Common myeloid progenitor, CD34-positive (primary cell): ENCODE data around the gene ZNF700.
A peak's percentile ranks its signal among the peaks of the same experiment; 100 is the strongest.
"Not testable (repeated sequence)": the region's sequence is repeated elsewhere in the genome, so short reads cannot be mapped to it uniquely, and the experiment has no call there.

Experiments used
- CTCF ChIA-PET: fragments of 350-600 bp; sonication (Branson Sonifier 250); formaldehyde crosslinking; loops from one replicate; lab custom pipeline; 2021; ENCODE audit warnings: antibody characterized with exemption; lab: Charles Lee
- POLR2A ChIA-PET: fragments of 350-600 bp; sonication (Branson Sonifier 250); formaldehyde crosslinking; loops from one replicate; lab custom pipeline; 2021; ENCODE audit warnings: antibody characterized with exemption; lab: Charles Lee
- DNase-seq, 3 donors: peaks; one replicate each; pipeline versions ENCODE4 v3.0.0 to v3.0.0-alpha.2; 2013
- H3K27ac ChIP-seq, 2 experiments: 1 replicate in 1 of 2; 2 replicates in 1 of 2; pipeline ENCODE4 v1.7.0; 2013; ENCODE audit warnings: inconsistent platforms in 2 of 2, low read length in 2 of 2, mild to moderate bottlenecking in 2 of 2, low read depth in 1 of 2, moderate library complexity in 1 of 2; ENCODE audit not compliant: severe bottlenecking in 2 of 2, insufficient read depth in 1 of 2, poor library complexity in 1 of 2
- H3K27me3 ChIP-seq, 5 experiments: replicated peaks in 2 of 5; 1 replicate in 3 of 5; 2 replicates in 2 of 5; pipeline versions ENCODE4 v1.6.1 to v1.7.0; 2013; ENCODE audit warnings: low read length in 4 of 5, mild to moderate bottlenecking in 2 of 5, moderate library complexity in 2 of 5, inconsistent platforms in 1 of 5; ENCODE audit not compliant: insufficient read depth in 5 of 5, control insufficient read depth in 4 of 5
- H3K36me3 ChIP-seq, 4 experiments: 1 replicate in 2 of 4; 2 replicates in 2 of 4; pipeline versions ENCODE4 v1.6.1 to v1.7.0; 2013; ENCODE audit warnings: low read length in 3 of 4, control low read depth in 1 of 4, mild to moderate bottlenecking in 1 of 4; ENCODE audit not compliant: control insufficient read depth in 4 of 4, insufficient read depth in 4 of 4
- H3K4me1 ChIP-seq, 4 experiments: 1 replicate in 3 of 4; 2 replicates in 1 of 4; pipeline versions ENCODE4 v1.6.1 to v1.7.1; 2013; ENCODE audit warnings: low read length in 3 of 4, mild to moderate bottlenecking in 3 of 4, control low read depth in 1 of 4, inconsistent platforms in 1 of 4, moderate library complexity in 1 of 4; ENCODE audit not compliant: control insufficient read depth in 4 of 4, insufficient read depth in 4 of 4; ENCODE audit errors: control extremely low read depth in 1 of 4
- H3K4me3 ChIP-seq, 7 experiments: 1 replicate in 4 of 7; 2 replicates in 3 of 7; pipeline versions ENCODE4 v1.5.1 to v1.7.0; 2013; ENCODE audit warnings: mild to moderate bottlenecking in 7 of 7, low read length in 6 of 7, moderate library complexity in 6 of 7, inconsistent platforms in 2 of 7, low read depth in 2 of 7, control low read depth in 1 of 7; ENCODE audit not compliant: insufficient read depth in 4 of 7, control insufficient read depth in 1 of 7; ENCODE audit errors: extremely low read depth in 1 of 7
- H3K9me3 ChIP-seq, 5 experiments: 1 replicate in 4 of 5; 2 replicates in 1 of 5; pipeline versions ENCODE4 v1.6.1 to v1.7.1; 2013; ENCODE audit warnings: low read length in 4 of 5, mild to moderate bottlenecking in 2 of 5, inconsistent platforms in 1 of 5, low read depth in 1 of 5, moderate library complexity in 1 of 5; ENCODE audit not compliant: control insufficient read depth in 4 of 5, insufficient read depth in 2 of 5; ENCODE audit errors: control extremely low read depth in 1 of 5
- WGBS: methylation state at CpG from one replicate; pipeline ENCODE4 v1.1.5; 2013; ENCODE audit not compliant: insufficient coverage; 5-methylcytosine and 5-hydroxymethylcytosine counted together

Gene ZNF700

DNA sequence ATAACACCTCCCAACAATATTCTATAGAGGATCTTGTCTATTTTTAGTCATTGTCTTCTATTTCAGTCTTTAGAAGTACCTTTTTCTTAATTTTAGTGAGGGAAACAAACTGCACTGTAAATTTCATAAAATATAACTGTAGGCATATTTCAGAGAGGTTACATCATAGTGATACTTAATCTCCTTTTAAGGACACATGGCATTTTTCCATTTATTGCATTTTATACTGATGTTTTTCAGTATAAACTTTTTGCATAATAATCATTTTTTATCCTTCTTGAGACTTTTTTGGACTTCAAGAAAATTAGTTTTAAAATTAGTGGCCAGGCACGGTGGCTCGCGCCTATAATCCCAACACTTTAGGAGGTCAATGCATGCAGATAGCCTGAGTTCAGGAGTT, 6.6 kb downstream of the ZNF700 start:
- POLR2A ChIA-PET = interaction anchor here (0.7 kb wide), 1 partner anchor 578 kb away, joined by 3 read pairs; no protein-coding TSS in a partner anchor
- 100% methylated on average over 3 of the region's 3 CpGs for WGBS

DNA sequence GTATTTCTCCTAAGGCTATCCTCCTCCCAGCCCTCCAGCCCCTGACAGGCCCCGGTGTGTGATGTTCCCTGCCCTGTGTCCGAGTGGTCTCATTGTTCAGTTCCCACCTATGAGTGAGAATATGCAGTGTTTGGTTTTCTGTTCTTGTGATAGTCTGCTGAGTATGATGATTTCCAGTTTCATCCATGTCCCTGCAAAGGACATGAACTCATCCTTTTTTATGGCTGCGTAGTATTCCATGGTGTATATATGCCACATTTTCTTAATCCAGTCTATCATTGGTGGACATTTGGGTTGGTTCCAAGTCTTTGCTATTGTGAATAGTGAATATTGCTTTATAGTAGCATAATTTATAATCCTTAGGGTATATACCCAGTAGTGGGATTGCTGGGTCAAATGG, 10.9 kb downstream of the ZNF700 start:
- WGBS = 80% methylated on average over 1 of the region's 3 CpGs
- CTCF ChIA-PET = not testable (repeated sequence)
- peaks cover 3 to 69% (median 48%) of the 10 kb centered on the region in 5 experiments for H3K9me3 ChIP-seq

More for the DNA sequence above, 6.6 kb downstream of the ZNF700 start:
- peak overlapping the region in 1 of 7 experiments; percentile 4 for H3K4me3 ChIP-seq
- H3K27ac ChIP-seq = no peak overlapping the region
- DNase-seq = no peak
- peaks cover 0 to 59% (median 40%) of the 10 kb centered on the region in 5 experiments for H3K9me3 ChIP-seq
- no peaks in the 10 kb centered on the region for H3K27me3 ChIP-seq
- H3K4me1 ChIP-seq = peaks cover 0 to 6% (median under 1%) of the 10 kb centered on the region in 4 experiments
- peaks cover 11 to 61% (median 26%) of the 10 kb centered on the region in 4 experiments for H3K36me3 ChIP-seq
- CTCF ChIA-PET = no interaction called here

DNA sequence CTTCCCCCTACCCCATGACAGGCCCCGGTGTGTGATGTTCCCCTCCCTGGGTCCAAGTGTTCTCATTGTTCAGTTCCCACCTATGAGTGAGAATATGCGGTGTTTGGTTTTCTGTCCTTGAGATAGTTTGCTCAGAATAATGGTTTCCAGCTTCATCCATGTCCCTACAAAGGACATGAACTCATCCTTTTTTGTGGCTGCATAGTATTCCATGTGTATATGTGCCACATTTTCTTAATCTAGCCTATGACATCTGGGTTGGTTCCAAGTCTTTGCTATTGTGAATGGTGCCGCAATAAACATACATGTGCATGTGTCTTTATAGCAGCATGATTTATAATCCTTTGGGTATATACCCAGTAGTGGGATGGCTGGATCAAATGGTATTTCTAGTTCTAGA, 13.5 kb downstream of the ZNF700 start:
- H3K4me3 ChIP-seq, DNase-seq, H3K27ac ChIP-seq, H3K27me3 ChIP-seq, H3K4me1 ChIP-seq, POLR2A ChIA-PET, CTCF ChIA-PET: not testable (repeated sequence)
- peaks cover 3 to 68% (median 48%) of the 10 kb centered on the region in 5 experiments for H3K9me3 ChIP-seq
- H3K36me3 ChIP-seq = peaks cover 3 to 50% (median 26%) of the 10 kb centered on the region in 4 experiments
- WGBS = 100% methylated on average over 1 of the region's 3 CpGs

More for the DNA sequence above, 10.9 kb downstream of the ZNF700 start:
- H3K36me3 ChIP-seq = peaks cover 5 to 57% (median 22%) of the 10 kb centered on the region in 4 experiments
- H3K27ac ChIP-seq, H3K4me3 ChIP-seq, H3K4me1 ChIP-seq, POLR2A ChIA-PET, H3K27me3 ChIP-seq, DNase-seq: not testable (repeated sequence)

DNA sequence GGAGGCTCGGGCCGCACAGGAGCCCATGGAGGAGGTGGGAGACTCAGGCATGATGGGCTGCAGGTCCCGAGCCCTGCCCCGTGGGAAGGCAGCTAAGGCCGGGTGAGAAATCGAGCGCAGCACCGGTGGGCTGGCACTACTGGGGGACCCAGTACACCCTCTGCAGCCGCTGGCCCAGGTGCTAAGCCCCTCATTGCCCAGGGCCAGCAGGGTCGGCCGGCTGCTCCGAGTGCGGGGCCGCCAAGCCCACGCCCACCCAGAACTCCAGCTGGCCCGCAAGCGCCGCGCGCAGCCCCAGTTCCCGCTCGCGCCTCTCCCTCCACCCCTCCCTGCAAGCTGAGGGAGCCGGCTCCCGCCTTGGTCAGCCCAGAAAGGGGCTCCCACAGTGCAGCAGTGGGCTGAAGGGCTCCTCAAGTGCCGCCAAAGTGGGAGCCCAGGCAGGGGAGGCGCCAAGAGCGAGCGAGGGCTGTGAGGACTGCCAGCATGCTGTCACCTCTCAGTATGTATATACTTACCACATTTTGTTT, 16.5 kb downstream of the ZNF700 start:
- H3K4me3 ChIP-seq, H3K4me1 ChIP-seq, H3K27me3 ChIP-seq, H3K27ac ChIP-seq, DNase-seq, POLR2A ChIA-PET, CTCF ChIA-PET: not testable (repeated sequence)
- peaks cover 12 to 63% (median 42%) of the 10 kb centered on the region in 4 experiments for H3K36me3 ChIP-seq
- H3K9me3 ChIP-seq = peaks cover 7 to 76% (median 59%) of the 10 kb centered on the region in 5 experiments
- WGBS = 99% methylated on average over 10 of the region's 29 CpGs

DNA sequence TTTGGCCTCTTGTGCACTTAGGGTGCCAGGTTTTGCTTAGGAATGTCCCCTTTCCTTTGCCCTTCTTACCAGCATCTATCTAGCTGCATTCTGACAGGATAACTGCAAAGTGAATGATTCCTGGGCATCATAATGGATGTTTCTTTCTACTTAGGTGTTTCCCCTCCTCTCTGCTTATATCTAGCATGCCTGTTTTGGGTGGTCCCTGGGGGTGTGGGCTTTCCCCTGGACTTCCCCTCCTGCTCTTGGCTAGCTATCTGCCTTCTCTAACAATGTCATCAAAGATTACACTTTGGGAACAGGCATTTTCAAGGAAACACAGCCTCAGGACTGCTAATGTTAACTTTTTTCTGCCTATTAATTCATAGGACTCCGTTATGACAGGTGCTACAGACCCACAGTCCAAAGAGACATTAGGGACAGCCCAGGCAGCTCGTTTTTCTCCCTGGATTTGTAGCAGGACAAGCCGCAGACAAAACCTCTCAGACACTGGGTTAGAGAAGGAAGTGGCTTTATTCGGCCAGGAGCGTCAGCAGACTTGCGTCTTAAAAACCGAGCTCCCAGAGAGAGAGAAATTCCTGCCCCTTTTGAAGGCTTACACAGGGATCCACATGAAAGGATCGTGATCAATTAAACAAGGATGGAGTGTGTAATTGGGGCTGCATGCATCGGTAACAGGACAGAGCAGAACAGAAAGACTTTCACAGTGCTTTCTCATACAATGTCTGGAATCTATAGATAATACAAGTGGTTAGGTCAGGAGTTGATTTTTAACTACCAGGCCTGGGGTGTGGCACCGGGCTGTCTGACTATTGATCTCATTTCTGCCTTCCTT, 17.3 kb downstream of the ZNF700 start:
- no peak for DNase-seq
- Histone ChIP-seq H3K4me3 (no peak overlapping the region), H3K27ac (no peak overlapping the region), H3K36me3 (peaks cover 17 to 69% (median 50%) of the 10 kb centered on the region in 4 experiments), H3K27me3 (no peaks in the 10 kb centered on the region), H3K4me1 (no peaks in the 10 kb centered on the region), H3K9me3 (peaks cover 9 to 82% (median 63%) of the 10 kb centered on the region in 5 experiments)
- WGBS = over 99% methylated on average over 9 of the region's 10 CpGs
- CTCF ChIA-PET = interaction anchor here (1.0 to 2.4 kb wide), 2 partner anchors 11 to 21 kb away, joined by 3 to 8 read pairs; no protein-coding TSS in a partner anchor
- POLR2A ChIA-PET = no interaction called here

DNA sequence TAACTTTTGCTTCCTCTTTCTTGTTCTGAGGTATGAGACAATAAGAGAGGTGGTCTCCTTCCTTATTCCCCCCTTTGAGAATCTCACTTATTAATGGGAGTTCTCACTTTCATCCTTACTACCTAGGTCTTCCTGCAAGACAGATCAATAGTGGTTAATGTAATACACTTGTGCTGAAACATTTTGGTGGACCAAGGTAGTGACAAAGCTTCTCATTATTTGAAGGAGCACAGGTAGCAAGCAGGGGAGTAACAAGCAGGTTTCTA, 17.9 kb downstream of the ZNF700 start:
- no peak overlapping the region for H3K27ac ChIP-seq
- DNase-seq = peak; percentile 31 to 73 (median 68)
- POLR2A ChIA-PET = no interaction called here
- CTCF ChIA-PET = interaction anchor here (0.6 to 2.4 kb wide), 3 partner anchors 10 to 21 kb away, joined by 3 to 8 read pairs (median 3); no protein-coding TSS in a partner anchor
- H3K9me3 ChIP-seq = peaks cover 7 to 83% (median 67%) of the 10 kb centered on the region in 5 experiments
- H3K4me3 ChIP-seq = no peak overlapping the region
- H3K36me3 ChIP-seq = peaks cover 18 to 72% (median 55%) of the 10 kb centered on the region in 4 experiments
- no peaks in the 10 kb centered on the region for H3K27me3 ChIP-seq
- H3K4me1 ChIP-seq = no peaks in the 10 kb centered on the region

DNA sequence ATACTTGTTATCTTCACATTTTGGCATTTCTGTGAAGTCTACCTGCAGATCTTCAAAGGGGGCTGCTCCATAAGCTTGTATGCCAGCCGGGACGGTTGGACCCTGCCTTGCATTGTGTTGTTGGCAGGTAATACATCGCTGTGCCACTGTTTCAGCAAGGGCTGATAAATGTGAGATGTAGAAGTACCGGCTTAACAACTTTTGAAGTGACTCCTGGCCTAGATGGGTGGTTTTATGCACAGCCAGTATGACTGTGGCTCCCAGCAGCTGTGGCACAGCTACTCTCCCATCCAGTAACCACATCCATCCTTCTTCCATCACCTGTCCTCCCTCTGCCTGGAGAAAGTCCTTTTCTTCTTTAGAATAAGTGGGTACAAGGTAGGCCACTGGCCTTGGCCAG, 19.7 kb downstream of the ZNF700 start:
- H3K36me3 ChIP-seq = peaks cover 30 to 85% (median 70%) of the 10 kb centered on the region in 4 experiments
- WGBS = 100% methylated on average over 1 of the region's 4 CpGs
- H3K27ac ChIP-seq = no peak overlapping the region
- ChIA-PET CTCF (no interaction called here), POLR2A (no interaction called here)
- peak overlapping the region in 1 of 7 experiments; percentile 16 for H3K4me3 ChIP-seq
- H3K4me1 ChIP-seq = no peaks in the 10 kb centered on the region
- H3K9me3 ChIP-seq = peaks cover 16 to 95% (median 80%) of the 10 kb centered on the region in 5 experiments
- H3K27me3 ChIP-seq = no peaks in the 10 kb centered on the region
- no peak for DNase-seq
